PC-3 (cell line): ENCODE results near the gene FN3KRP.

ENCODE experiments used
- EZH2 ChIP-seq: fragments of 300-600 bp; sonication (generic); IDR thresholded peaks from one replicate; pipeline ENCODE4 v1.6.1; 2017; ENCODE audit warnings: antibody characterized with exemption, mild to moderate bottlenecking, low read length; ENCODE audit not compliant: unreplicated experiment
- EZH2phosphoT487 ChIP-seq: fragments of 300-600 bp; sonication (generic); IDR thresholded peaks from 2 replicates; pipeline ENCODE4 v1.6.1; 2018; ENCODE audit warnings: mild to moderate bottlenecking, antibody characterized with exemption, low read length, borderline replicate concordance
- TF ChIP-seq, protein P1 (sequence below): fragments of 300-600 bp; sonication (generic); conservative IDR thresholded peaks from 2 replicates; pipeline ENCODE4 v1.5.1; 2017; ENCODE audit warnings: antibody characterized with exemption, low read depth, mild to moderate bottlenecking, low read length

DNA sequence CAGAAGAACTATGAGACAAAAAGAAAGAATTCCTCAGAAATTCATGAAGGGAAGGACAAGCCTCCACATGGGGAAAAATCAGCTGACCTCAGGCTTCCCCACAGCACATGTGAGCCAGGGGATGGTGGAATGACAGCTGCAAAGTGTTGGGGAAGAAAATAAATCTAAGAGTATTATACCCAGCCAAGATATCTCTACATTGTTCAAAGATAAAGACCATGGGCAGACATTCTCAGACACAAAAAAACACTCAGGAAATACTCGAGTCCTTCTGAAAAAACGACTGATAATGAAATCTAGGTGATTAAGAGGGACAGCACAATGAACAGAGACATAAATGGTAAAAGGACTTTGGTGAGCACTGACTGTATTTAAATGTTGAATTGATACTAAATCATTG lies 21.9 kb upstream of the FN3KRP start:
- TF ChIP-seq, protein P1, sequence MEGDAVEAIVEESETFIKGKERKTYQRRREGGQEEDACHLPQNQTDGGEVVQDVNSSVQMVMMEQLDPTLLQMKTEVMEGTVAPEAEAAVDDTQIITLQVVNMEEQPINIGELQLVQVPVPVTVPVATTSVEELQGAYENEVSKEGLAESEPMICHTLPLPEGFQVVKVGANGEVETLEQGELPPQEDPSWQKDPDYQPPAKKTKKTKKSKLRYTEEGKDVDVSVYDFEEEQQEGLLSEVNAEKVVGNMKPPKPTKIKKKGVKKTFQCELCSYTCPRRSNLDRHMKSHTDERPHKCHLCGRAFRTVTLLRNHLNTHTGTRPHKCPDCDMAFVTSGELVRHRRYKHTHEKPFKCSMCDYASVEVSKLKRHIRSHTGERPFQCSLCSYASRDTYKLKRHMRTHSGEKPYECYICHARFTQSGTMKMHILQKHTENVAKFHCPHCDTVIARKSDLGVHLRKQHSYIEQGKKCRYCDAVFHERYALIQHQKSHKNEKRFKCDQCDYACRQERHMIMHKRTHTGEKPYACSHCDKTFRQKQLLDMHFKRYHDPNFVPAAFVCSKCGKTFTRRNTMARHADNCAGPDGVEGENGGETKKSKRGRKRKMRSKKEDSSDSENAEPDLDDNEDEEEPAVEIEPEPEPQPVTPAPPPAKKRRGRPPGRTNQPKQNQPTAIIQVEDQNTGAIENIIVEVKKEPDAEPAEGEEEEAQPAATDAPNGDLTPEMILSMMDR: no peak
- TF ChIP-seq EZH2: no peak
- TF ChIP-seq EZH2phosphoT487: no peak
